ENCODE data around the gene ADGRE3.

GRCh38 chr19:14648506-14648905 is 26.1 kb downstream of the ADGRE3 start:
- TF ChIP-seq CTCF (IDR thresholded peaks at IDR 0.05 in 8 of 11, conservative IDR thresholded peaks at IDR 0.05 in 3 of 11) (no peak), POLR2AphosphoS5 (IDR thresholded peaks at IDR 0.05) (no peak)
